ENCODE results near the gene KLF12. TPM values are rescaled to one million over a fixed set of nuclear protein-coding genes. Genes with fewer than 3 reads are reported as not detected.
A peak's percentile ranks its signal among the peaks of the same experiment; 100 is the strongest.

KLF12 gene
- total and polyA plus RNA-seq, 7 donors = 0.46 to 16.1 (median 12.2) TPM

GRCh38 chr13:74142257-74142656 lies 8.1 kb upstream of the KLF12 start:
- 85 to 94% methylated on average over 1 of the region's 1 CpG for WGBS, 2 donors
- Histone ChIP-seq H3K27ac (no peak overlapping the region), H3K9me3 (no peaks in the 10 kb centered on the region), H3K4me1 (peaks cover 0 to 14% (median 0%) of the 10 kb centered on the region in 4 donors), H3K36me3 (no peaks in the 10 kb centered on the region), H3K4me3 (no peak overlapping the region), H3K27me3 (no peaks in the 10 kb centered on the region)
- DNase-seq = no peak
- intact Hi-C loops (cut with DNase I) = no loop called here
- no peak for TF ChIP-seq POLR2AphosphoS5 (IDR thresholded peaks at IDR 0.05)
- TF ChIP-seq POLR2A (IDR thresholded peaks at IDR 0.05) = no peak
- TF ChIP-seq CTCF (IDR thresholded peaks at IDR 0.05) = no peak
- TF ChIP-seq EP300 (IDR thresholded peaks at IDR 0.05) = no peak

GRCh38 chr13:74138241-74138640 lies 4.0 kb upstream of the KLF12 start:
- Histone ChIP-seq H3K27ac (no peak overlapping the region), H3K4me3 (no peak overlapping the region), H3K4me1 (peaks cover 0 to 9% (median 0%) of the 10 kb centered on the region in 4 donors), H3K36me3 (no peaks in the 10 kb centered on the region), H3K27me3 (no peaks in the 10 kb centered on the region), H3K9me3 (no peaks in the 10 kb centered on the region)
- 87 to 98% methylated on average over 3 of the region's 3 CpGs for WGBS, 2 donors
- TF ChIP-seq CTCF (IDR thresholded peaks at IDR 0.05) (no peak), POLR2A (IDR thresholded peaks at IDR 0.05) (no peak)
- no peak for DNase-seq
- intact Hi-C loops (cut with DNase I) = loop anchor here (5.0 to 10.0 kb wide), 2 partner anchors 223 to 306 kb away; no protein-coding TSS in a partner anchor

GRCh38 chr13:74136084-74136658 lies 2.0 kb upstream of the KLF12 start:
- WGBS, 2 donors = 1 to 2% methylated on average over 27 of the region's 27 CpGs
- DNase-seq = peak; percentile 71
- Histone ChIP-seq H3K4me3 (peak overlapping the region; percentile 61 to 97 (median 82)), H3K36me3 (no peaks in the 10 kb centered on the region), H3K9me3 (no peaks in the 10 kb centered on the region), H3K27ac (peak overlapping the region; percentile 87 to 98 (median 96)), H3K27me3 (no peaks in the 10 kb centered on the region), H3K4me1 (peaks cover 0 to 23% (median 9%) of the 10 kb centered on the region in 4 donors)
- TF ChIP-seq EP300 (IDR thresholded peaks at IDR 0.05) = no peak
- TF ChIP-seq POLR2A (IDR thresholded peaks at IDR 0.05) = peak in 1 of 2 donors; percentile 8
- intact Hi-C loops (cut with DNase I) = loop anchor here (5.0 to 10.0 kb wide), 2 partner anchors 221 to 304 kb away; no protein-coding TSS in a partner anchor

- 0% methylated on average over 72 of the region's 72 CpGs for WGBS, 2 donors
- intact Hi-C loops (cut with DNase I) = loop anchor here (2.0 to 10.0 kb wide), 3 partner anchors 153 to 303 kb away; no protein-coding TSS in a partner anchor
- Histone ChIP-seq H3K9me3 (no peaks in the 10 kb centered on the region), H3K27ac (peak overlapping the region; percentile 87 to 98 (median 96)), H3K4me3 (peak overlapping the region; percentile 61 to 97 (median 82)), H3K36me3 (no peaks in the 10 kb centered on the region), H3K27me3 (no peaks in the 10 kb centered on the region), H3K4me1 (peaks cover 0 to 30% (median 13%) of the 10 kb centered on the region in 4 donors)
- DNase-seq = peak; percentile 81
- TF ChIP-seq CTCF (IDR thresholded peaks at IDR 0.05) (no peak), POLR2AphosphoS5 (IDR thresholded peaks at IDR 0.05) (peak; percentile 10 to 38 (median 24)), POLR2A (IDR thresholded peaks at IDR 0.05) (peak in 1 of 2 donors; percentile 25), EP300 (IDR thresholded peaks at IDR 0.05) (no peak)
Observed at GRCh38 chr13:74135326-74136083, 1.3 kb upstream of the KLF12 start.

- peak; percentile 74 for DNase-seq
- intact Hi-C loops (cut with DNase I) = loop anchor here (2.0 to 10.0 kb wide), 6 partner anchors 58 to 368 kb away; no protein-coding TSS in a partner anchor
- peak overlapping the region; percentile 61 to 97 (median 82) for H3K4me3 ChIP-seq
- H3K9me3 ChIP-seq = no peaks in the 10 kb centered on the region
- TF ChIP-seq POLR2AphosphoS5 (IDR thresholded peaks at IDR 0.05) (no peak), POLR2A (IDR thresholded peaks at IDR 0.05) (no peak), EP300 (IDR thresholded peaks at IDR 0.05) (no peak), CTCF (IDR thresholded peaks at IDR 0.05) (no peak)
- peak overlapping the region; percentile 87 to 98 (median 96) for H3K27ac ChIP-seq
- H3K27me3 ChIP-seq = no peaks in the 10 kb centered on the region
- H3K36me3 ChIP-seq = no peaks in the 10 kb centered on the region
- WGBS, 2 donors = 0 to 1% methylated on average over 63 of the region's 63 CpGs
- H3K4me1 ChIP-seq = peaks cover 0 to 36% (median 16%) of the 10 kb centered on the region in 4 donors
Observed at GRCh38 chr13:74134777-74135325, 647 bp upstream of the KLF12 start.
